Brain pericyte (primary cell): Measurements from ENCODE around the gene SH3PXD2A.
"Not testable (repeated sequence)": the region's sequence is repeated elsewhere in the genome, so short reads cannot be mapped to it uniquely, and the experiment has no call there.

ENCODE experiments used
- DNase-seq: peaks from one replicate; pipeline ENCODE4 v3.0.0-alpha.2; 2012; ENCODE audit warnings: low read depth, low spot score

Gene SH3PXD2A

GRCh38 chr10:103791858-103792257, 63.5 kb downstream of the SH3PXD2A start:
- no peak for DNase-seq

DNA sequence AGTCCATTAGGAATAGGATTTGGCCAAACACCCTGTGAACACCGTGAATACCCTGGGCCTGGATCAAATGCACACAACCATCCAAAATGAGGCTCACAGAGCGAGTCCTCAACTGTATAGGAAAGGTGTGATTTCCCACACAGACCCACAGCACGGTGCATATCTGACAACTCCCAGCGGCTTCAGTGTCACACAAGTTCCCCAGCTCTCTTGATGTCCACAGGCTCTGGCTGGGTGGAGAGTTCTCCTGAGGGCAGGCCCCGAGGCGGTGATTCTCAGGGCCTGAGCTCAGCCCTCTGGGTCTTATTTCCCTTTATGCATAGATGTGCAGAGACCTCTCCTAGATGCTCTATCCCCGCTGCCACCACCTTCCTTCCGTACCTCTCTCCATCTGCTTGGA, 64.1 kb downstream of the SH3PXD2A start:
- no peak for DNase-seq

GRCh38 chr10:103790580-103790979, 64.8 kb downstream of the SH3PXD2A start:
- no peak for DNase-seq

GRCh38 chr10:103789771-103790201, 65.6 kb downstream of the SH3PXD2A start:
- no peak for DNase-seq

GRCh38 chr10:103789161-103789560, 66.2 kb downstream of the SH3PXD2A start:
- DNase-seq, result no peak

DNA sequence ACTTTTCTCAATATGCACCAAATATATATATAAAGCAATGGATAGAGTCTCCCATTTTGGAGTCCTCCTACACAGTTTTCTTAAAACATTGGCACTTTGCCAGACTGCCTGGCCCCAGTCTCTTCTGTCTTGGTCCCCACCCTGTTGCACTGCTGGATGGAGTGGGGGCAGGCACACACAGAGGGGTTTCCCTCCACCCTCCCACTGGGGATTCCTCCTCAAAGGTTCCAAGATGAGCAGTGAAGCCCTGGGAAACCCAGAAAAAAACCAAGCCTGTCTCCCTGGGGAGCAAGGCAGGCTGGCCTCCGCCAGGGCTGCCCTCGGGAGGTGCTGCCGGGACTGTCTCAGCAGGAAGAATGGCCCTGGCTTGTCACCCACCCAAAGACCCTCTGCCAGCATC, 68.0 kb downstream of the SH3PXD2A start:
- no peak for DNase-seq

DNA sequence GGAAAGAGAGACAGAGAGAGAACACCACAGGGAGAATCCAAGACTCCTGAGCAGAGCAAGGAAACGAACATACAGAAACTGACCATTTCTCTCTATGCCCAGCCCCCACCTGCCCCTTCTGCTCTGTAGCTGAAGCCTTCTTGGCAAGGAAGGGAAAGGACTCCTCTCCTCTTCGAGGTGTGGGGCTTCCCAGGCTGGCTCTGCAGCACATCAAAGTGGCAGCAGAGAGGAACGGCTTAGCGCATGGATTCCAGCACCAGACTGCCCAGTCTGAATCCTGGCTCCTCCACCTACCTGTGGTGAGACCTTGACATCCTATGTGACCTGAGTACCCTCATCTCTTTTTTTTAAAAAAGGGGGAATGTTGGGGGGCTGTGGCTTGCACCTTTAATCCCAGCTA, 69.4 kb downstream of the SH3PXD2A start:
- no peak for DNase-seq

DNA sequence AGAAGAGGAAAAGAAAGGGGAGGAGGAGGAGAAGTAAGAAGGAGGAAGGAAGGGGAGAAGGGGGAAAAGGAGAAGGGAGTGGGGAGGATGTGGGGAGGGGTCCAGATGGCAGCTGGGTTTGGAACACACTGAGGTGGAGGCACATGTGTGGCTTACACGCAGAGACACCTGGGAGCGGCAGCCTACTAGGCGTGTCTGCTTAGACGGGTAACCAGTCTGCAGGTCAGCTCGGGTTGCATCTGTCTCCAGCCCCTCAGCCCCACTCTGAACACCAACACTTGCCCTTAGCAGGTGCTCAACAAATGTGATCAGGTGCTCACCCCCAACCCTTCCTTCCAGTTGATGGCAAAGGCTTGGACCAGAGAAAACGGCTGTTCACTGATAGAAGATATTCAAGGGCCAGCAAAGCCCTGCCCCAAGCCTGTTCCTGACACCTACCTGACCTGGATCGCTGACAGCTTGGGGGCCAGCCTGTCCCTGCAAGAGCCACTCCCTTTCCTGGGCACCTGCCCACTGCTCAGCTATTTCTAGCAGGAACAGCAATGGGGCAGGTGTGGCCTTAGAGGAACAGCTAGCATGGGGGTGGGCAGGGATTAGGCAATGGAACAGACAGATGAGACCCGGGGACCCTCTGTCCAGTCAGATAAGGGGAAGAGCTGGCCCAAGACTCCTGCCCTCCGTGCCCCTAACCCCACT, 70.5 kb downstream of the SH3PXD2A start:
- DNase-seq, result no peak

GRCh38 chr10:103784089-103784488, 71.3 kb downstream of the SH3PXD2A start:
- DNase-seq, result no peak

DNA sequence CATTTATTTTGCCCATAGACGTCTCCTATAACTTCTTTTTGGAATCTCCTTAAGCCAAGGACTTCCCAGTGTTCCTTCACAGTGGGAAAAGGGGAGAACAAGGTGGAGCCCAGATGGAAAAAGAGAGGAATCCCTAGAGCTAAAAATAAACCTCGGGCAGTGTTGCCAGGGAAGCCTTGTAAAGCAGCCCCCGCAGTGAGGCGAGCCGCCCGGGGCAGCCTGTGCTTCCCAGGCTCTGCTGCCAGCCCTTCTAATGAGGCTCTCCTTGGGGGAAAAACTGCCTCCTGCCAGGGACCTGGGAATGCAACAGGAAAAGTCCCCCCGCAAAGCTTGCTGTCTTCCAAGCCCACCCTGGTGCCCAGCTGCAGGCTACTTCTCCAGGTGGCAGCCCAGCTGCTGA, 71.7 kb downstream of the SH3PXD2A start:
- DNase-seq, result no peak

- DNase-seq, result no peak
Measured at GRCh38 chr10:103781329-103782061, 73.9 kb downstream of the SH3PXD2A start.

DNA sequence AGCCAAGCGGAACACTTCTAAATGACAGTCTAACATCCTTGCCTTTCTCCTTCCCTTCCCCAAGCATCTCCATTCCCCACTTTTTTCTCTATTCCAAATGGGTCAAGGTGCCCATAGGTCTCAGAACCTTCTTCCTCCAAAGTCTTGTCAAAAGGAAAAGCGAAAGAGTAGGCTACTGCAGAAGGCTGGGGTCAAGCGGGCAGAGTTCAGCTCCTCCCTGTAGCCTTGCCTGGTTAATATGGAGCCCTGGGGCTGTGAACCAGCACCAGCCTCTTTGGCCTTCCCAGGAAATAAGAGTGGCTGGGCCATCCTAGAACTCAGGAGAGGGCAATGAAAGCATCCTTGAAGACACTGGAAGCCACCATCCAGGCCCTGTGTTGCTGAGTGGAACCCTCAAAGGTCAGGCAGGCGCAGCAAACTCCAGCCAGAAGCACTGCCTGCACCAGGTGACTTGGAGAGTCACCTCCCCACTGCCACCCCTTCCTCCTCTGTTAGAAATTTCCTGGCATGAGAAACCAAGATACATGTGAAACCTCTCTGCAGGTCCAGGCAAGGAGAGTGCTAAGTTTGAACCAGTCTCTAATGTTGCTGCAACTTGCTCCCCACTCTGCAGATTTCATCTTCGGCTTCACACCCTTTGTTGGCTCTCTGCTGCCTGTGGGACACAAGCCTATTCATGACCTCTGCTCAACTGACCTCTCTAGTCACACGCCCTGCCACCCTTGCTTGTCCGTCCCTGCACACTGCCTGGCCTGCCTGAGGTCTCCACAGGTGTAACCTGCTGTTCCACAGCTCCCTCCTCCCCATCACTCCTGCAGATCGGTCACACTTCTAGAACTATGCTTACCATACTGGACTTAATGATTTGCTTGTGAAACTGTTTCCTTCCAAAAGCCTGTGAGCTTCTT, 74.9 kb downstream of the SH3PXD2A start:
- DNase-seq, result no peak

- no peak for DNase-seq
Measured at GRCh38 chr10:103778358-103779139, 76.8 kb downstream of the SH3PXD2A start.

DNA sequence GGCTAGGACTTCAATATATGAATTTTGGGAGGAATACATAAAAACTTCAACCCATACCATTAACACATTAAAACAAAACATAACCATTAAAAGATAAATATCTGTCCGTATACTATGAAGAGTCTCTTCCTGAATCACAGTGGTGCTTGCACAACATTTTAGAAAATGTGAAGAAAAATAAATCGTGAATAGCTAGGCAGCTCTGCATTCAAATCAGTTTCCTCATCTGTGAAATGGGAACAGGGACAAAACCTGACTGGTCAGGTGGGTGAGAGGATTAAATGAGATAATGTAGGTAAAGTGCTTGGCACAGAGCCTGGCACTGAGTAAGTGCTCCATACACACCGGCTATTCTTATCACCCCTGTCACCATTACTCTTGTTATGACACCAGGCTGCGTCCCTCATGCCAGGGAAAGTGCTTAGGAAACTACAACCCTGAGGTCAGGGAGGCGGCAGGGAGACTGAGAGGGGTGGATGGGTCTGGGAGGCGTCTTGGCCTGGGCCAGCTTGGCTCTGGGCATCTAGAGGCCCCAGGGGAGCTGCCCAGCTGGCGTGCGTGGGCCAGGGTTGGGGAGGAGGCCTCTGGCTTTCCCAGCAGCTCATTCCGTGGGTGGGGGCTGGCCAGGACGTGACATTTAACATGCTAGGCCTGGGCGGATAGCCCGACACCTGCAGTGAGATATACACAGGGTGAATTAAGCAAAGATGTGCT, 78.3 kb downstream of the SH3PXD2A start:
- no peak for DNase-seq

DNA sequence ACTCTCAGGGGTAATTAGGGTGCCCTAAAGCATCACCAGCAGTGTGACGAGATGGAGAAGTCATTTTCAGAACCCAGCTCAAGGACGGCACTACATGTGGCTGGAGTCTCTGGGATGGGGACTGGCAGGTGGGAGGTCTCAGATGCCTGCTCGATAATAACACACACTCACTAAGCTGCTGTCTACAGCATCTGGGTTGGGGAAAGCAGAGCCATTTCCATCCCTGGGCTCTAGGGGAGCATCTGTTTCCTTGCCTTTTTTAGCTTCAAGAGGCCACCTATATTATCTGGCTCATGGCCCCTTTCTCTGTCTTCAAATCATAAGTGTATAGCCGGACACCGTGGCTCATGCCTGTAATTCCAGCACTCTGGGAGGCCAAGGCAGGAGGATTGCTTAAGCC, 79.6 kb downstream of the SH3PXD2A start:
- DNase-seq, result no peak

DNA sequence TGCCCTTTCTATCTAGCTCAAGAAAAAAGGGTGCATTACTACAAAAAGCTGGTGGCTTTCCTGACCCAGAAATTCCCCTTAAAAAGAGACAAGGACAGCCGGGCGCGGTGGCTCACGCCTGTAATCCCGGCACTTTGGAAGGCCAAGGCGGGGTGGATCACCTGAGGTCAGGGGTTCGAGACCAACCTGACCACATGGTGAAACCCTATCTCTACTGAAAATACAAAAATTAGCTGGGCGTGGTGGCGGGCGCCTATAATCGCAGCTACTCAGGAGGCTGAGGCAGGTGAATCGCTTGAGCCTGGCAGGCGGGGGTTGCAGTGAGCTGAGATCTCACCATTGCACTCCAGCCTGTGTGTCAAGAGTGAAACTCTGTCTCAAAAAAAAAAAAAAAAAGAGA, 82.5 kb downstream of the SH3PXD2A start:
- DNase-seq, result not testable (repeated sequence)

GRCh38 chr10:103772096-103772845, 83.1 kb downstream of the SH3PXD2A start:
- DNase-seq, result peak; percentile 70

DNA sequence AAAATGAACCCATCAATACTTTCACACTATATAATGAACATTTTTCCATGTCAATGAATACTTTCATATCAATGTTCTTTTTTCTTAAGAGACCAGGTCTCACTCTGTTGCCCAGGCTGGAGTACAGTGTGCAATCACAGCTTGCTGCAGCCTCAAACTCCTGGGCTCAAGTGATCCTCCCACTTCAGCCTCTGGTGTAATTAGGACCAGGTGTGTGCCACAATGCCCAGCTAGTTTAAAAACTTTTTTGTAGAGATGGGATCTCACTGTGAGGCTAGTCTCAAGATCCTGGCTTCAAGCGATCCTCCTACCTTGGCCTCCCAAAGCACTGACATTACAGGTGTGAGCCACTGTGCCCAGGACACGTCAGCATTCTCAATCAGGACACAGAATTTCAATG, 85.2 kb downstream of the SH3PXD2A start:
- DNase-seq, result no peak

GRCh38 chr10:103769176-103769575, 86.2 kb downstream of the SH3PXD2A start:
- DNase-seq, result no peak

- no peak for DNase-seq
Measured at GRCh38 chr10:103768345-103768744, 87.0 kb downstream of the SH3PXD2A start.
